Keratinocyte (primary cell): ENCODE data around the gene ADGRG1. TPM values are rescaled to one million over a fixed set of nuclear protein-coding genes. Genes with fewer than 3 reads are reported as not detected.

Experiments used
- DNase-seq: peaks from one replicate; pipeline ENCODE4 v3.0.0-alpha.2; 2011; ENCODE audit warnings: low read depth, missing footprints, low spot score
- FAIRE-seq: peaks from 2 replicates; lab custom pipeline; 2011; peaks lifted over from hg19 to GRCh38; lab: Jason Lieb, UNC
- H2AFZ ChIP-seq: 2 replicates; pipeline ENCODE4 v1.6.0; 2012; ENCODE audit warnings: low read length, control low read depth, inconsistent platforms; ENCODE audit not compliant: control insufficient read depth
- H3K27ac ChIP-seq: 2 replicates; pipeline ENCODE4 v1.5.1; 2011; ENCODE audit warnings: low read length; ENCODE audit not compliant: control insufficient read depth, insufficient read depth
- H3K27me3 ChIP-seq: 3 replicates; pipeline ENCODE4 v1.6.0; 2011; ENCODE audit warnings: low read length; ENCODE audit not compliant: control insufficient read depth, insufficient read depth; ENCODE audit errors: extremely low read depth
- H3K36me3 ChIP-seq, 2 experiments: 2 replicates in 1 of 2; 3 replicates in 1 of 2; pipeline ENCODE4 v1.5.1; 2011; ENCODE audit warnings: low read length in 2 of 2, mild to moderate bottlenecking in 1 of 2; ENCODE audit not compliant: control insufficient read depth in 2 of 2, insufficient read depth in 2 of 2; ENCODE audit errors: extremely low read depth in 1 of 2
- H3K4me1 ChIP-seq: 3 replicates; pipeline ENCODE4 v1.5.1; 2011; ENCODE audit warnings: low read length; ENCODE audit not compliant: control insufficient read depth, insufficient read depth; ENCODE audit errors: extremely low read depth
- H3K4me2 ChIP-seq: 3 replicates; pipeline ENCODE4 v1.6.0; 2011; ENCODE audit warnings: low read depth, low read length; ENCODE audit not compliant: control insufficient read depth, insufficient read depth; ENCODE audit errors: extremely low read depth
- H3K4me3 ChIP-seq, 3 experiments: fragments of 200-600 bp in 1 of 3; sonication (generic) in 1 of 3; 2 replicates in 2 of 3; 3 replicates in 1 of 3; pipeline ENCODE4 v1.5.1; 2011 to 2016; ENCODE audit warnings: low read length in 3 of 3, mild to moderate bottlenecking in 3 of 3, control low read depth in 2 of 3, inconsistent platforms in 1 of 3, low read depth in 1 of 3, mixed read lengths in 1 of 3, mixed run types in 1 of 3, moderate library complexity in 1 of 3; ENCODE audit not compliant: control insufficient read depth in 2 of 3, insufficient read depth in 2 of 3; ENCODE audit errors: extremely low read depth in 1 of 3
- H3K79me2 ChIP-seq: 2 replicates; pipeline ENCODE4 v1.6.0; 2012; ENCODE audit warnings: low read length; ENCODE audit not compliant: control insufficient read depth, insufficient read depth
- H3K9ac ChIP-seq: 3 replicates; pipeline ENCODE4 v1.6.0; 2011; ENCODE audit warnings: low read length; ENCODE audit not compliant: control insufficient read depth, insufficient read depth; ENCODE audit errors: extremely low read depth
- H3K9me1 ChIP-seq: 3 replicates; pipeline ENCODE4 v1.6.0; 2011; ENCODE audit warnings: low read length; ENCODE audit not compliant: control insufficient read depth, insufficient read depth; ENCODE audit errors: extremely low read depth
- H3K9me3 ChIP-seq: 2 replicates; pipeline ENCODE4 v1.5.1; 2012; ENCODE audit warnings: low read depth, low read length; ENCODE audit not compliant: control insufficient read depth
- H4K20me1 ChIP-seq: 3 replicates; pipeline ENCODE4 v1.6.0; 2011; ENCODE audit warnings: low read length; ENCODE audit not compliant: control insufficient read depth, insufficient read depth; ENCODE audit errors: extremely low read depth
- CTCF ChIP-seq, 3 experiments: IDR thresholded peaks in 1 of 3; conservative IDR thresholded peaks in 1 of 3; optimal IDR thresholded peaks in 1 of 3; 2 replicates in 2 of 3; 3 replicates in 1 of 3; pipeline versions ENCODE3 to v1.5.1; 2011; ENCODE audit warnings: low read length in 3 of 3, mild to moderate bottlenecking in 3 of 3, moderate library complexity in 2 of 3, control low read depth in 1 of 3, inconsistent platforms in 1 of 3; ENCODE audit not compliant: insufficient read depth in 2 of 3; ENCODE audit errors: extremely low read depth in 1 of 3
- EZH2 ChIP-seq: IDR thresholded peaks from one replicate; pipeline ENCODE4 v1.6.1; 2012; ENCODE audit warnings: inconsistent platforms, mild to moderate bottlenecking, low read length, moderate library complexity
- dilution Hi-C: fragments of 300-500 bp; cut with MboI; formaldehyde crosslinking; loops from one replicate; pipeline ENCODE4 v1.7.0; 2020; ENCODE audit warnings: low sequenced_read_pairs; ENCODE audit not compliant: extremely low pct_ligation_motif_present
- polyA plus RNA-seq, 5 experiments: library from polyadenylated mRNA; depleted of rRNA in 3 of 5; stranded (reverse) in 3 of 5; stranded (forward) in 1 of 5; unstranded in 1 of 5; fragments of >200 nt; gene quantifications; 1 replicate in 1 of 5; 2 replicates in 3 of 5; 3 replicates in 1 of 5; pipeline versions ENCODE4 v1.2.1 to v1.2.3, GENCODE V29; 2011 to 2012; ENCODE audit warnings: missing spikeins in 2 of 5, low read depth in 1 of 5, low replicate concordance in 1 of 5

ADGRG1 gene
- polyA plus RNA-seq, 1 donor (not counting 4 experiments of a cell fraction or from before 2014, with no cell fraction given) = 28.4 TPM

GRCh38 chr16:57630407-57630797, 2.0 kb downstream of the ADGRG1 start:
- peaks cover 18% of the 10 kb centered on the region for H4K20me1 ChIP-seq
- DNase-seq (no peak), FAIRE-seq (no peak)
- TF ChIP-seq CTCF (optimal IDR thresholded peaks at IDR 0.05 in 1 of 3, IDR thresholded peaks at IDR 0.05 in 1 of 3, conservative IDR thresholded peaks at IDR 0.05 in 1 of 3; ENCODE audit: extremely low read depth in 1 of 3, insufficient read depth in 2 of 3, low read length in 3 of 3) (no peak), EZH2 (no peak)
- peaks cover 4% of the 10 kb centered on the region for H3K9me1 ChIP-seq
- peaks cover 42% of the 10 kb centered on the region for H3K4me1 ChIP-seq
- no peak overlapping the region for H3K9ac ChIP-seq
- no peak overlapping the region for H3K4me3 ChIP-seq
- H3K36me3 ChIP-seq = peaks cover 9 to 13% of the 10 kb centered on the region in 2 experiments
- dilution Hi-C loops = no loop called here
- H3K79me2 ChIP-seq = peaks cover 25% of the 10 kb centered on the region
- H3K4me2 ChIP-seq = no peak overlapping the region
- H3K27me3 ChIP-seq = no peaks in the 10 kb centered on the region
- no peak overlapping the region for H2AFZ ChIP-seq
- no peak overlapping the region for H3K27ac ChIP-seq
- H3K9me3 ChIP-seq = no peaks in the 10 kb centered on the region

- peaks cover 29% of the 10 kb centered on the region for H3K79me2 ChIP-seq
- peaks cover 4% of the 10 kb centered on the region for H3K9me1 ChIP-seq
- H3K4me3 ChIP-seq = no peak overlapping the region
- no peak for TF ChIP-seq CTCF (optimal IDR thresholded peaks at IDR 0.05 in 1 of 3, IDR thresholded peaks at IDR 0.05 in 1 of 3, conservative IDR thresholded peaks at IDR 0.05 in 1 of 3; ENCODE audit: extremely low read depth in 1 of 3, insufficient read depth in 2 of 3, low read length in 3 of 3)
- TF ChIP-seq EZH2 = no peak
- DNase-seq (no peak), FAIRE-seq (no peak)
- no peak overlapping the region for H3K4me2 ChIP-seq
- peaks cover 18% of the 10 kb centered on the region for H4K20me1 ChIP-seq
- H2AFZ ChIP-seq = no peak overlapping the region
- no peaks in the 10 kb centered on the region for H3K9me3 ChIP-seq
- H3K9ac ChIP-seq = no peak overlapping the region
- H3K4me1 ChIP-seq = peaks cover 44% of the 10 kb centered on the region
- H3K27me3 ChIP-seq = no peaks in the 10 kb centered on the region
- H3K27ac ChIP-seq = no peak overlapping the region
- H3K36me3 ChIP-seq = peaks cover 9 to 13% of the 10 kb centered on the region in 2 experiments
- dilution Hi-C loops = no loop called here
Measured at GRCh38 chr16:57630931-57631845, 2.8 kb downstream of the ADGRG1 start.
